GM19397 (cell line): ENCODE results near the gene NAT10.
"Not testable (repeated sequence)": the region's sequence is repeated elsewhere in the genome, so short reads cannot be mapped to it uniquely, and the experiment has no call there.

Source experiments
- ATAC-seq: cut with Tn5 transposase; IDR thresholded peaks from one replicate; pipeline ENCODE4 v1.9.1; 2021; ENCODE audit warnings: mild to moderate bottlenecking, moderate library complexity; ENCODE audit not compliant: unreplicated experiment

NAT10 gene

DNA sequence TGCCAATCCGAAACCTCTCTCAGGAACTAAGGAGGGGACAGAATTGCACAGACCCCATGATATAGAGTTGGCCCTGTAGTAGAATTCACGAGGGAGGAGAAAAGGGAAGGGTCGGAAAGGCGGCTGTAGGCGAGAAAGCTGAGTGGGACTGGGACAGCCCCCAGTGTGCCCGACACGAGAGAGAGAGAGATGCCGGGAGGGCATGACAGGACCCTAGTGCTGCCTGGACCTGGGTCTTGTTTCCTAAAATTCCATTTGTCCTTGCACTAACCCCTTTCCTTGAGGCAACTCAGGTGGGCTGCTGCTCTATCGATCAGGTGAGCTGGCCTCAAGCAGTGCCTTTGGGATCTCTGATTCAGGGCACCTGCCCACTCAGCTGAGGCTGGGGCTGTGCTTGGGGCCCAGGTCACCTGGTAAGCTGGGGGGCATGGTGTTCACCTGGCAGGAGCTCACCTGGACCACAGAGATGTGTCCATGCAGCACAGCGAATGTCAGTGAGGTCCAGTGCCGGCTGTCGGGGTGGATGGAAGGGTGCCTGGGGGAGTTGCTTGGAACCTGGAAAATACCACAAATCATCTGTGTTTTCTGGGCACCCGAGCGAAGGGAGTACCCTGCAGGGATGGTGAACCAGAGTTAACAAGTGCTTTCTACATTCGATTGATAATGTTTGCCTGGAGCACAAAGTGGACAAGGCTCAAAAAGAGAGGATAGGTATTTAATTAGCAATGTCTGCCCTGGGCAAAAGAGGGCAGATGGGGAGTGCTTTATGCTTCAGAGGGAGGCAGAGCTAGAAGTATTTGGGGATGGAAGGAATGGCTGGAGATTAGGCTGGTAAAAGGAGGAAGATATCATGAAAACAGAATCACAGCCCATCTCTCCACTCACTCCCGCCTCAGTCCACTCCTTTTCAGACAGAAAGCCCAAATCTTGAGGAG, 61.6 kb downstream of the NAT10 start:
- ATAC-seq: no peak

GRCh38 chr11:34167961-34168360, 62.5 kb downstream of the NAT10 start:
- ATAC-seq: no peak

DNA sequence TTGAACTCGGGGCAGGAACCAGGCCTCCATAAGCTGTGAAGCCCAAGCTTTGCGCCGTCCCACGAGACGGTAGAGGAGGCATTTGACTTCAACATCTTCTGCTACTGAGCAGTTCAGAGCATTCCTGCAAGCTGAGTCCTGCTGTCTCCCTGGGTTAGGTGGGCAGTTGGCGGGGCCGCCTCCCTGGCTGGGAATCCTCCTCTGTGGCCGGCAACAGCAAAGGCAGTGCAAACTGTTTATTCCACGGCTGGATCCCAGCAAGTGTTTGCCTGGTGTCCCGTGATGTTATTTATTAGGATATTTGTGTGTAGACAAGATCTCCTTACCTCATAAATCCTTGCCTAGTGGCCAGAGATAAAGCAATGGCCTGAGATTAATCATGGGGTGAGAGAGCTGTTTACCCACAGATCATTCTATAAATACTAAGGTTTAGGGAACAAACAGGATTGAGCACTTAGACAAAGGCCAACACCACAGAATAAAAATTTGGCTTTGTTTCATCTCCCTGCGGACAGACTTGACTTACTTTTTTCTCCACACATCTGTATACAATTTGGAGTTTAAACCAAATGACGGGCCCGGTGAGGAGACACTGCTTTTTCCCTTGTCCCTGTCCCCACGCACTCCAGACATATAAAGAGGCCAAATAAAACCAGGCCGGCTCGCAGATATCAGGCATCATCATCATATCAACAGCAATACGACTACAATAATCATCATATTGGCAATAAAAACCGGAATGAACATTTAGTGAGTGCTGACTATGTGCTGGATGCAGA, 63.4 kb downstream of the NAT10 start:
- ATAC-seq: no peak

DNA sequence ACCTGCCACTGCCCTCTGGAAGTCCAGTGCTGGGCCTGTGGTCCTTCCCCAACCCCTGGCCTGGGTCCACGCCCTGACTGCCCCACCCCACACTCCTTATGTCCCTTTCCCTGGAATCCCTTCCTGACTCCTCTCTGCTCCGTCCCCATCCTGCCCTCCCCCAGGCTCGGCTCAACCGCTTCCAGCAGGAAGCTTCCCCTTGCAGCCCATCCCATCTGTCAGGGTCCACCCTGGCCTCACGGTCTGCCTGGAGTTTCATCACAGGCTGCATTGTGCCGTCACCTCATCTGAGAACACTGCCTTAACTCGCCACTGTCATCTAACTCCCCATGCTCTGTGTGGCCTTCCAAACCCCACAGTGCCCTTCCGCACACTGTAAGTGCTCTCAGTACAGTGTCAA, 64.3 kb downstream of the NAT10 start:
- ATAC-seq: no peak

GRCh38 chr11:34173050-34173449, 67.6 kb downstream of the NAT10 start:
- ATAC-seq: no peak

- ATAC-seq: peak; percentile 83
Measured at GRCh38 chr11:34174412-34175041, 69.1 kb downstream of the NAT10 start.

- ATAC-seq: no peak
Measured at GRCh38 chr11:34175284-34176019, 70.0 kb downstream of the NAT10 start.

DNA sequence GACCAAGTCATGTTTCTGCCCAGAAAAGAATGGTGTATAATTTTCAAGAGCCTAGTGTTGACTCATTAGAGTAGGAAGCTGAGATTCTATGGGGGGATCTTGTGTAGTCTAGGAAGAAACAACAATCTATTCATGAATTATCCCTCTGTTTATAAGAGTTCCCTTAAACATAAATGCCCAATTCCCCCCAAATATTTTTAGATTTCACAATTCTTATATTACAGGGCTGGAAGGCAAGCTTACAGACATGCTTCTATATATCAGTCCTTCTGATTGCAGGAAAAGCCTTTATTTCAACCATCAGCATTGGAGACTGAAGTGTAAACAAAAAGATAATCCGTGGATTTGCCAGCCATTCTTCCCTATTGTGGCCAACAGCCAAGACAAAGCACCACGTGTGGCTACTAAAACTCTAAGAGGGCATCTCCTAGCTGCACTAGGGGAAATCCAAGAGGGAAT, 71.4 kb downstream of the NAT10 start:
- no peak for ATAC-seq

GRCh38 chr11:34178209-34178821, 72.9 kb downstream of the NAT10 start:
- ATAC-seq: no peak

GRCh38 chr11:34179026-34179675, 73.7 kb downstream of the NAT10 start:
- ATAC-seq: no peak

- ATAC-seq: no peak
Measured at GRCh38 chr11:34180040-34180813, 74.8 kb downstream of the NAT10 start.

DNA sequence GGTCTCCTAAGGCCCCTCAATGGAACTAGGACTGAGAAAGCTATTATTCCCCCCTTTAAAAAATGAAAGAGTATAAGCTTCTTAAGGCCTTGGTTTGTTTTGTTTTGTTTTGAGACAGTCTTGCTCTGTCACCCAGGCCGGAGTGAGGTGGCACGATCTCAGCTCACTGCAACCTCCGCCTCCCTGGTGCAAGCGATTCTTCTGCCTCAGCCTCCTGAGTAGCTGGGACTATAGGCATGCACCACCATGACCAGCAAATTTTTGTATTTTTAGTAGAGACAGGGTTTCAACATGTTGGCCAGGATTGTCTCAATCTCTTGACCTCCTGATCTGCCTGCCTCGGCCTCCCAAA, 75.4 kb downstream of the NAT10 start:
- ATAC-seq: not testable (repeated sequence)

GRCh38 chr11:34181251-34181650, 75.8 kb downstream of the NAT10 start:
- no peak for ATAC-seq

DNA sequence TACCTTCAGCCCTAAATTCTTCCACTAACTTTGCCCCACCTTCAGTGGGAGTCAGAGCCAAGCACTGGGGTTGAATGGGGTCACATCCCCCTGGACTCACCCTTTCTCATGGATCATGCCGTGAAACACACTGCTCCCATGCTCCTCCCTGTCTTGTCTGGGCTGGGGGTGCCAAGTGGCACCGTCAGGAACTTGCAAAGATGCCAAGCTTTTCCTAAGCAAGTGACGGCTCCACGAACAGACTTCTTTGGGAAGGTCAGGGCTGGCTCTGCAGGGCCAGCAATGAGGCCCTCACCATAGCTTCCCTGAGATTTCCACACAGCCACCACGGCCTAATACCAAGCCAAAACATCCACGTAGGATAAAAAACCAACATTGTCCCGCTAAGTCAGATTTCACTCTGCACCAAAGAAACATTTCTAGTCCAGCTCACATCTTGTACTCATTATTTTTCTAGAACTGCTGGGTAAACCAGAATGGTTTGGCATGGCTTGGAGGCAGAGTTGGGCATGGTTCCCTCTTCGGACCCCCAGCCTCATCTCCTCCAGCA, 76.5 kb downstream of the NAT10 start:
- ATAC-seq: no peak

DNA sequence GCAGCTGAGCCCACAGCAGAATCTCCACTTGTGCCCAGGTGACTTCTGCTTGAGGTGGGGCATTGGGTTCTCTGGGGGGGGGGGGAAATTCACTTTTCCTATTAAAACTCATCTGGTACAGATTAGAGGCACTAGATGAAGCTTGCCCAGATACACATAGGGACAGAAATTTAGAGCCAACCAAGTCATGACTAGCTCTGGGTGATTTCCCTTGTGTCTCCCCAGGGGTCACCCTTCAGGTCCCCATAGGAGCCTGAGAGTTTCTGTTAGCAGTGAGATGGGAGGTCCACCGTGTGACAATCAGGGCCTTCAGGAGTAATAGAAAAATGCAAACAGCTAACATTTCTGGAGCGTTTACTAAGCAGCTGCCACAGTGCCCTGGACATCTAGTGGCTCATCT, 77.0 kb downstream of the NAT10 start:
- no peak for ATAC-seq

DNA sequence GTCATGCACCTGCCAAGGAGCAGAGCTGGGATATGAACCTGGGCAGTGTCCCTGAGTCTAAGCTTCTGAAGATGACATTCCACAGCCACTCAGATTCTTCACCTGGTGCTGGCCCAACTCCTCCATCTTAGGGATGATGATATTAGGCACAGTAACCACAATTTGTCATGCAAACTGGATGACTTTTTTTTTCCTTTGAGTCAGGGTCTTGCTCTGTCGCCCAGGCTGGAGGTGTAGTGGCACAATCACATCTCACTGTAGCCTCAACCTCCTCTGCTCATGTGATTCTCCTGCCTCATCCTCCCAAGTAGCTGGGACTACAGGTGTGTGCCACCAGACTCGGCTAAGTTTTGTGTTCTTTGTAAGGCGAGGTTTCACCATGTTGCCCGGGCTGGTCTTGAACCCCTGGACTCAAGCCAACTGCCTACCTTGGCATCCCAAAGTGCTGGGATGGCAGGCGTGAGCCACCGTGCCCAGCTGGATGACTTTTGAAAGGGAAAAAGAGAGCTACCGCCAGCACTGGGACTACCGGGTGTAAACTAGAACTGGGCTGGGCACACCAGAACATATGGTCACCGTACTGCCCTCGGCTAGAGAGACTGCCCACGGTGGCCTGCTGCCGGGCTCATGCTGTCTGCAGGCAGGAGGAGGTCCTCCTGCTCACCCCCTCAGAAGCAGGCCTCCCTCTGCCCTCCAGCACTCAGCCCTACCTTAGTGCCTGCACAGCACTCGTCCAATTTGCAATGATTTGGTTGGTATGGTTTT, 77.7 kb downstream of the NAT10 start:
- no peak for ATAC-seq

DNA sequence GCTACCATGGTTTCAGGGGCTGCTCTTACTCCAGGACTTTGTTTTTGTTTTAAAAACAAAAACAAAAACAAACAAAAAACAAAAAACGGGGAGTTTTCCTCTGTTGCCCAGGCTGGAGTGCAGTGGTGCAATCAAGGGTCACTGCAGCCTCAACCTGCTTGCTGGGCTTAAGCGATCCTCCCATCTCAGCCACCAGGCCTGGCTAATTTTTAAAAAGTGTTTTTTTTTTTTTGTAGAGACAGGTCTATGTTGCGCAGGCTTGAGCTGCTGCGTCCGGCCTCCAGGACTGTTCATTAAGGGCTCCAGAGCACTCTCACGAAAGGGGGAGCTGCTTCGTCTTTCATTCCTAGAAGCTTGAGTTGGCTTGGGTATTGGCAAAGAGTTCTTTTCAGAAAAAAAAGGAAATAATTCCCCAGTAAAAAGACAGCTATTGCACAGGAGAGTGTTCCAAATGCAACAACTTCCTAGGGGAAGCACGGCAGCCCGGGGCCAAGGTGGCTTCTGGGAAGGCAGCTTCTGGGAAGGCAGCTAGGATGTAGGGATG, 78.5 kb downstream of the NAT10 start:
- ATAC-seq: no peak

- no peak for ATAC-seq
Measured at GRCh38 chr11:34184505-34185015, 79.1 kb downstream of the NAT10 start.
